Transverse colon (tissue), 4 donors: ENCODE measurements around the gene TRIM67. TPM values are rescaled to one million over a fixed set of nuclear protein-coding genes. Genes with fewer than 3 reads are reported as not detected.

Source experiments
- DNase-seq: peaks from one replicate; pipeline ENCODE4 v3.0.0-alpha.2; 2019
- H3K27ac ChIP-seq, 4 donors: fragments of 200-600 bp; sonication (generic); 2 replicates each; pipeline ENCODE4 v1.5.1; 2016 to 2018; ENCODE audit warnings: inconsistent platforms in 4 of 4
- H3K27me3 ChIP-seq: fragments of 200-600 bp; sonication (generic); 2 replicates; pipeline ENCODE4 v1.5.1; 2017; ENCODE audit warnings: inconsistent platforms
- H3K36me3 ChIP-seq, 4 donors: fragments of 200-600 bp; sonication (generic); 2 replicates each; pipeline ENCODE4 v1.5.1; 2017 to 2019; ENCODE audit warnings: inconsistent platforms in 4 of 4
- H3K4me1 ChIP-seq, 4 donors: fragments of 200-600 bp; sonication (generic); 2 replicates each; pipeline ENCODE4 v1.5.1; 2017 to 2020; ENCODE audit warnings: inconsistent platforms in 4 of 4
- H3K4me3 ChIP-seq, 4 donors: fragments of 200-600 bp; sonication (generic); 1 replicate in 1 of 4; 2 replicates in 3 of 4; pipeline versions ENCODE4 v1.5.1 to v1.6.1; 2017 to 2019; ENCODE audit warnings: inconsistent platforms in 4 of 4
- H3K9me3 ChIP-seq, 2 donors: fragments of 200-600 bp; sonication (generic); 2 replicates each; pipeline ENCODE4 v1.5.1; 2017 to 2019; ENCODE audit warnings: inconsistent platforms in 2 of 2
- EP300 ChIP-seq: sonication (generic); formaldehyde crosslinking; IDR thresholded peaks from one replicate; pipeline ENCODE4 v1.6.1; 2017; ENCODE audit warnings: antibody characterized with exemption, low read depth
- POLR2A ChIP-seq: fragments of 450-650 bp; IDR thresholded peaks from one replicate; pipeline ENCODE4 v1.6.1; 2016; ENCODE audit warnings: antibody characterized with exemption, mild to moderate bottlenecking, moderate library complexity
- POLR2AphosphoS5 ChIP-seq, 3 donors: sonication (generic); formaldehyde crosslinking; IDR thresholded peaks; one replicate each; pipeline ENCODE4 v1.6.1; 2016; ENCODE audit warnings: antibody characterized with exemption in 3 of 3
- WGBS, 2 donors: methylation state at CpG; one replicate each; pipeline ENCODE4 v1.1.5; 2018; ENCODE audit warnings: low coverage in 1 of 2; 5-methylcytosine and 5-hydroxymethylcytosine counted together
- in situ Hi-C, 4 donors: fragments of 200-750 bp; cut with MboI; loops; one replicate each; pipeline versions ENCODE4 v1.15.0 to v1.15.1; 2017; ENCODE audit warnings: low sequenced_read_pairs in 3 of 4, low pct_ligation_motif_present in 1 of 4, low pct_unique_long_range_greater_than_20kb in 1 of 4
- intact Hi-C: fragments of 100-400 bp; cut with DNase I; formaldehyde crosslinking; loops from one replicate; pipeline ENCODE4 v1.15.1; 2023; ENCODE audit warnings: low total_unique reads
- total RNA-seq, 4 donors: library from RNA; depleted of rRNA; stranded (reverse); fragments of >200 nt; gene quantifications; one replicate each; pipeline ENCODE4 v1.1.0, GENCODE V29; 2016
- TF ChIP-seq, protein P1 (sequence below), 5 experiments: fragments of 200-600 bp in 3 of 5; fragments of 450-650 bp in 2 of 5; sonication (generic) in 3 of 5; IDR thresholded peaks; 1 replicate in 2 of 5; 2 replicates in 3 of 5; pipeline ENCODE4 v1.5.1; 2016 to 2017; ENCODE audit warnings: antibody characterized with exemption in 5 of 5, inconsistent platforms in 3 of 5, mild to moderate bottlenecking in 2 of 5, moderate library complexity in 1 of 5

The TRIM67 gene
- total RNA-seq, 4 donors from 2014 or later = under 0.01 to 0.16 TPM; not detected in 2

GRCh38 chr1:231217056-231217455 lies 55.2 kb downstream of the TRIM67 start:
- DNase-seq = no peak
- 89% methylated on average over 11 of the region's 11 CpGs; no CpG with 5 or more reads in 1 of the 2 donors for WGBS, 2 donors
- peaks cover 0 to 7% (median 3%) of the 10 kb centered on the region in 4 donors for H3K4me1 ChIP-seq
- intact Hi-C loops (no loop called here), in situ Hi-C loops (loop anchor here (10.0 to 25.0 kb wide), 3 partner anchors 292 to 430 kb away; no protein-coding TSS in a partner anchor)
- H3K36me3 ChIP-seq = no peaks in the 10 kb centered on the region
- no peak overlapping the region for H3K4me3 ChIP-seq
- H3K27me3 ChIP-seq = no peaks in the 10 kb centered on the region
- H3K27ac ChIP-seq = no peak overlapping the region
- TF ChIP-seq EP300 = no peak
- TF ChIP-seq POLR2A = no peak
- TF ChIP-seq POLR2AphosphoS5 (IDR thresholded peaks at IDR 0.05) = no peak
- TF ChIP-seq, protein P1, sequence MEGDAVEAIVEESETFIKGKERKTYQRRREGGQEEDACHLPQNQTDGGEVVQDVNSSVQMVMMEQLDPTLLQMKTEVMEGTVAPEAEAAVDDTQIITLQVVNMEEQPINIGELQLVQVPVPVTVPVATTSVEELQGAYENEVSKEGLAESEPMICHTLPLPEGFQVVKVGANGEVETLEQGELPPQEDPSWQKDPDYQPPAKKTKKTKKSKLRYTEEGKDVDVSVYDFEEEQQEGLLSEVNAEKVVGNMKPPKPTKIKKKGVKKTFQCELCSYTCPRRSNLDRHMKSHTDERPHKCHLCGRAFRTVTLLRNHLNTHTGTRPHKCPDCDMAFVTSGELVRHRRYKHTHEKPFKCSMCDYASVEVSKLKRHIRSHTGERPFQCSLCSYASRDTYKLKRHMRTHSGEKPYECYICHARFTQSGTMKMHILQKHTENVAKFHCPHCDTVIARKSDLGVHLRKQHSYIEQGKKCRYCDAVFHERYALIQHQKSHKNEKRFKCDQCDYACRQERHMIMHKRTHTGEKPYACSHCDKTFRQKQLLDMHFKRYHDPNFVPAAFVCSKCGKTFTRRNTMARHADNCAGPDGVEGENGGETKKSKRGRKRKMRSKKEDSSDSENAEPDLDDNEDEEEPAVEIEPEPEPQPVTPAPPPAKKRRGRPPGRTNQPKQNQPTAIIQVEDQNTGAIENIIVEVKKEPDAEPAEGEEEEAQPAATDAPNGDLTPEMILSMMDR (IDR thresholded peaks at IDR 0.05) = no peak
- H3K9me3 ChIP-seq = no peaks in the 10 kb centered on the region

DNA sequence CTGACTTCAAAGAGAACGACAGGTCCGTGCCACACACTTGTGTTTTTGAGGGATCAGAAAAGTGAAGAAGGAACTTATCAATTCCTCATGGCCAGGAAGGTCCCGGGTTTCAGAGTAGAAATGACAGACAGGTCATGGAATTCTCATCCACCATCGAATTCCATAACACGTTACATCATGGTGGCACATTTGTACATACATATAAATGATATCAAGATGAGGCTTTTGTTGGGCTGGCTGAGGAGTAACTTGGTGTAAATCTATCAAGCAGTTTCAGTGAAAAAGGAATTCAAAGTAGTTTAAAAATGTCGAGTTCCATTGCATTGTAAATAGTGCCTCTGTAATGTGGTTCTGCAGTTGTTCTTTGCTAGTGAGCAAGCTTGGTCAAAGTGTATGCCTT lies 56.2 kb downstream of the TRIM67 start:
- H3K4me1 ChIP-seq = peaks cover 0 to 6% (median 0%) of the 10 kb centered on the region in 4 donors
- H3K27ac ChIP-seq = no peak overlapping the region
- in situ Hi-C loops = loop anchor here (10.0 to 25.0 kb wide), 3 partner anchors 293 to 431 kb away; no protein-coding TSS in a partner anchor
- intact Hi-C loops = no loop called here
- TF ChIP-seq EP300 = no peak
- 79 to 81% methylated on average over 3 to 6 of the region's 6 CpGs for WGBS, 2 donors
- H3K4me3 ChIP-seq = no peak overlapping the region
- no peak for DNase-seq
- no peaks in the 10 kb centered on the region for H3K9me3 ChIP-seq
- H3K36me3 ChIP-seq = no peaks in the 10 kb centered on the region
- H3K27me3 ChIP-seq = no peaks in the 10 kb centered on the region

- DNase-seq = no peak
- Histone ChIP-seq H3K27ac (no peak overlapping the region), H3K27me3 (no peaks in the 10 kb centered on the region), H3K4me1 (peaks cover 0 to 6% (median 0%) of the 10 kb centered on the region in 4 donors), H3K4me3 (no peak overlapping the region), H3K9me3 (no peaks in the 10 kb centered on the region), H3K36me3 (peaks cover 0 to 12% (median 2%) of the 10 kb centered on the region in 4 donors)
- in situ Hi-C loops = loop anchor here (10.0 to 25.0 kb wide), 3 partner anchors 295 to 432 kb away; no protein-coding TSS in a partner anchor
- 28 to 74% methylated on average over 3 to 10 of the region's 10 CpGs for WGBS, 2 donors
- TF ChIP-seq EP300 (no peak), POLR2A (no peak), POLR2AphosphoS5 (IDR thresholded peaks at IDR 0.05) (no peak)
- TF ChIP-seq, protein P1 (IDR thresholded peaks at IDR 0.05) = no peak
- intact Hi-C loops = no loop called here
These were observed 57.9 kb downstream of the TRIM67 start for GRCh38 chr1:231219422-231220401.

DNA sequence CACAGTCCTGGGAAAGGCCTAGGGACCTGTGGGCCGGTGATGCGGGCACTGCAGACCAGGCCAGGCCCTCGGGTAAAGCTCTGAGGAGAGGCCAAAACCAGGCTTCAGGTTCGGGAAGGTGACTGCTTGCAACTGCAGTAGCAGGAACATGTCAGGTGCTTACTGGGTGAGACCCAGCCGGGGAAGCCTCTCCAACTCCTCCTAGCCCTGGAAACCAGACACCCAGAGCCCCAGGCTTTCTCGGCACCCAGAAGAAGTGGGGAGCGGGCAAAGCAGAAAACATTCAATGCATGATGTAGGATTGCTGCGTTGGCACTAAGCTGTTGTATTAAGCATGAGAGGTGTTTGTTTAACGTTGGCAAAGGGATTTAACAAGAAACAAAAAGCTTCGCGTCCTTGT lies 58.9 kb downstream of the TRIM67 start:
- Histone ChIP-seq H3K9me3 (no peaks in the 10 kb centered on the region), H3K27ac (no peak overlapping the region), H3K4me1 (peaks cover 0 to 6% (median 0%) of the 10 kb centered on the region in 4 donors), H3K36me3 (peaks cover 0 to 18% (median 4%) of the 10 kb centered on the region in 4 donors), H3K27me3 (no peaks in the 10 kb centered on the region), H3K4me3 (no peak overlapping the region)
- TF ChIP-seq POLR2AphosphoS5 (IDR thresholded peaks at IDR 0.05) = no peak
- TF ChIP-seq POLR2A = no peak
- TF ChIP-seq, protein P1 (IDR thresholded peaks at IDR 0.05) = no peak
- no peak for TF ChIP-seq EP300
- WGBS, 2 donors = 92 to 93% methylated on average over 4 to 11 of the region's 11 CpGs
- DNase-seq = no peak
- intact Hi-C loops (no loop called here), in situ Hi-C loops (loop anchor here (25.0 kb wide), 2 partner anchors 308 to 434 kb away; no protein-coding TSS in a partner anchor)
